Measurements from ENCODE around the gene SLC1A2. TPM values are rescaled to one million over a fixed set of nuclear protein-coding genes. Genes with fewer than 3 reads are reported as not detected.
A peak's percentile ranks its signal among the peaks of the same experiment; 100 is the strongest.

Gene SLC1A2
- total RNA-seq, 4 donors from 2014 or later = 0.17 to 0.69 (median 0.37) TPM

- Histone ChIP-seq H3K9me3 (no peaks in the 10 kb centered on the region), H3K4me3 (no peak overlapping the region), H3K4me1 (no peaks in the 10 kb centered on the region), H3K27ac (replicated peaks in 1 of 4) (no peak overlapping the region), H3K27me3 (no peaks in the 10 kb centered on the region), H3K36me3 (no peaks in the 10 kb centered on the region)
- intact Hi-C loops (cut with DNase I) = no loop called here
- TF ChIP-seq EP300 (IDR thresholded peaks at IDR 0.05) = no peak
- no peak for TF ChIP-seq CTCF (IDR thresholded peaks at IDR 0.05)
- TF ChIP-seq POLR2AphosphoS5 (IDR thresholded peaks at IDR 0.05) = no peak
- DNase-seq (ENCODE audit: extremely low spot score) = peak; percentile 29
- 95% methylated on average over 2 of the region's 2 CpGs for WGBS
These were observed 17.4 kb upstream of the SLC1A2 start for GRCh38 chr11:35436581-35437250.

- Histone ChIP-seq H3K4me3 (no peak overlapping the region), H3K27ac (replicated peaks in 1 of 4) (no peak overlapping the region), H3K4me1 (no peaks in the 10 kb centered on the region), H3K9me3 (no peaks in the 10 kb centered on the region), H3K36me3 (no peaks in the 10 kb centered on the region), H3K27me3 (no peaks in the 10 kb centered on the region)
- DNase-seq (ENCODE audit: extremely low spot score) = no peak
- intact Hi-C loops (cut with DNase I) = no loop called here
- TF ChIP-seq POLR2AphosphoS5 (IDR thresholded peaks at IDR 0.05) (no peak), POLR2A (IDR thresholded peaks at IDR 0.05; ENCODE audit: low read depth) (no peak), EP300 (IDR thresholded peaks at IDR 0.05) (no peak), CTCF (IDR thresholded peaks at IDR 0.05) (no peak)
- WGBS = 76% methylated on average over 3 of the region's 3 CpGs
These were observed 14.2 kb upstream of the SLC1A2 start for GRCh38 chr11:35433588-35433987.

- peak; percentile 91 for DNase-seq (ENCODE audit: extremely low spot score)
- intact Hi-C loops (cut with DNase I) = no loop called here
- WGBS = 95% methylated on average over 5 of the region's 14 CpGs
- Histone ChIP-seq H3K4me1 (peaks cover 0 to 3% (median 1%) of the 10 kb centered on the region in 4 donors), H3K27me3 (no peaks in the 10 kb centered on the region), H3K36me3 (no peaks in the 10 kb centered on the region), H3K4me3 (no peak overlapping the region), H3K27ac (replicated peaks in 1 of 4) (no peak overlapping the region), H3K9me3 (no peaks in the 10 kb centered on the region)
- no peak for TF ChIP-seq POLR2AphosphoS5 (IDR thresholded peaks at IDR 0.05)
- no peak for TF ChIP-seq CTCF (IDR thresholded peaks at IDR 0.05)
- no peak for TF ChIP-seq EP300 (IDR thresholded peaks at IDR 0.05)
- TF ChIP-seq POLR2A (IDR thresholded peaks at IDR 0.05; ENCODE audit: low read depth) = no peak
These were observed 13.1 kb upstream of the SLC1A2 start for GRCh38 chr11:35432464-35432863.

GRCh38 chr11:35427071-35427470 is 7.7 kb upstream of the SLC1A2 start:
- Histone ChIP-seq H3K36me3 (no peaks in the 10 kb centered on the region), H3K9me3 (no peaks in the 10 kb centered on the region), H3K27ac (replicated peaks in 1 of 4) (no peak overlapping the region), H3K4me3 (no peak overlapping the region), H3K27me3 (no peaks in the 10 kb centered on the region), H3K4me1 (peaks cover 6 to 27% (median 20%) of the 10 kb centered on the region in 4 donors)
- DNase-seq (ENCODE audit: extremely low spot score) = peak; percentile 39
- 28% methylated on average over 3 of the region's 3 CpGs for WGBS
- TF ChIP-seq EP300 (IDR thresholded peaks at IDR 0.05) (no peak), POLR2A (IDR thresholded peaks at IDR 0.05; ENCODE audit: low read depth) (no peak)
- intact Hi-C loops (cut with DNase I) = no loop called here

- intact Hi-C loops (cut with DNase I) = no loop called here
- H3K36me3 ChIP-seq = no peaks in the 10 kb centered on the region
These were observed 7.0 kb upstream of the SLC1A2 start for GRCh38 chr11:35426351-35426750.

More at GRCh38 chr11:35426351-35426750, 7.0 kb upstream of the SLC1A2 start:
- H3K4me3 ChIP-seq = no peak overlapping the region
- 58% methylated on average over 1 of the region's 1 CpG for WGBS
- no peaks in the 10 kb centered on the region for H3K9me3 ChIP-seq
- TF ChIP-seq EP300 (IDR thresholded peaks at IDR 0.05) (no peak), CTCF (IDR thresholded peaks at IDR 0.05) (no peak), POLR2AphosphoS5 (IDR thresholded peaks at IDR 0.05) (no peak), POLR2A (IDR thresholded peaks at IDR 0.05; ENCODE audit: low read depth) (no peak)
- DNase-seq (ENCODE audit: extremely low spot score) = no peak
- H3K4me1 ChIP-seq = peaks cover 6 to 27% (median 20%) of the 10 kb centered on the region in 4 donors
- no peaks in the 10 kb centered on the region for H3K27me3 ChIP-seq
- H3K27ac ChIP-seq (replicated peaks in 1 of 4) = no peak overlapping the region
